ELF-1 (cell line): ENCODE measurements around the gene CTSW.

ENCODE experiments used
- DNase-seq: peaks from one replicate; pipeline ENCODE4 v3.0.0-alpha.2; 2016; ENCODE audit warnings: low read depth, low spot score

Gene CTSW

DNA sequence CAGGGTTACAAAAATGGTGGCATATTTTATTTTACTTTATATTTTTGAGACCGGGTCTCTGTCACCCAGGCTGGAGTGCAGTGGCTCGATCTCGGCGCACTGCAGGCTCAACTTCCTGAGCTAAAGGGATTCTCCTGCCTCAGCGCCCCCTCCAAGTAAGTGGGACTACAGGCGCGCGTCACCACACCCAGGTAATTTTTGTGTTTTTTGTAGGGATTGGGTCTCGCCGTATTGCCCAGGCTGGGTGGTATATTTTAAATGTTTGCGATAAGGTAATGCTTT lies 21.2 kb downstream of the CTSW start:
- DNase-seq, result no peak

- DNase-seq, result peak; percentile 78
These were observed 23.4 kb downstream of the CTSW start for GRCh38 chr11:65903068-65903481.

- no peak for DNase-seq
These were observed 24.1 kb downstream of the CTSW start for GRCh38 chr11:65903715-65904114.

- DNase-seq, result no peak
These were observed 27.0 kb downstream of the CTSW start for GRCh38 chr11:65906602-65907001.

DNA sequence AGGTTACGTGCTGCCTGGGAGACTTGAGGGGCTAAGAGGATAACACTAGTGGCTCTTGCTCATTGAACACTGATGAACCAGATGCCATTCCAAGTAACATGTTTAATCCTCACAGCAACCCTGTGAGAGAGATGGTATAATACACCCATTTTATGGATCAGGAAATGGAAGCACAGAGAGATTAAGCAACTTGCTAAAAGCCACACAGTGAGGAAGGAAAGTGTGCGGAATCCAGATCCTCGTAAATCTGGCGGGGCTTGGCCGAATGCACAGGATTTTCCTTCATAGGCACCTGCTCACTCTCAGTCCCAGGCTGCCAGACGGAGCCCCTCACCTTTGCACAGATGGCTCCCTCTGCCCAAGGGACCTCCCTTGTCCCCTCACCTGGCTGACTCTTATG lies 28.2 kb downstream of the CTSW start:
- DNase-seq, result no peak

- DNase-seq, result peak; percentile 84
These were observed 32.3 kb downstream of the CTSW start for GRCh38 chr11:65911682-65912568.

DNA sequence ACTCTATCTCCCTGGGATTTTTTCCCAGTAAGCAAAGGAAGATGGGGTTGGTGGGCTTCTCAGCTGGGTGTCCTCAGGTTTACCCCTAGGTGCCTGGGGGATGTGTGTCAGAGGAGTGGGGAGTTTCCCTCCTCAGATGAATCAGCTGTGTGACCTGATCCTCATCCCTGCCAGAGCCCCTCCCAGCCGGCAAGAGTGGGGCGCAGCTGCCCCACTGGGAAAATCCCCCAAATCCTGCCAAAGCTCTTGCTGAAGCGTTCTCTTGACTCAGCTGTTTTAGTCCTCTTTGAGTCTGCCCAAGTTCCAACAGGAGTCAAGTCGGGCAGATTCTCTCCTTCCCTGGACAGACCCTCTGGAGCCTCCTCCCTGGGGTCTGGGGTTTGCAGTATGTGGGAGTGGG lies 33.2 kb downstream of the CTSW start:
- DNase-seq, result no peak

DNA sequence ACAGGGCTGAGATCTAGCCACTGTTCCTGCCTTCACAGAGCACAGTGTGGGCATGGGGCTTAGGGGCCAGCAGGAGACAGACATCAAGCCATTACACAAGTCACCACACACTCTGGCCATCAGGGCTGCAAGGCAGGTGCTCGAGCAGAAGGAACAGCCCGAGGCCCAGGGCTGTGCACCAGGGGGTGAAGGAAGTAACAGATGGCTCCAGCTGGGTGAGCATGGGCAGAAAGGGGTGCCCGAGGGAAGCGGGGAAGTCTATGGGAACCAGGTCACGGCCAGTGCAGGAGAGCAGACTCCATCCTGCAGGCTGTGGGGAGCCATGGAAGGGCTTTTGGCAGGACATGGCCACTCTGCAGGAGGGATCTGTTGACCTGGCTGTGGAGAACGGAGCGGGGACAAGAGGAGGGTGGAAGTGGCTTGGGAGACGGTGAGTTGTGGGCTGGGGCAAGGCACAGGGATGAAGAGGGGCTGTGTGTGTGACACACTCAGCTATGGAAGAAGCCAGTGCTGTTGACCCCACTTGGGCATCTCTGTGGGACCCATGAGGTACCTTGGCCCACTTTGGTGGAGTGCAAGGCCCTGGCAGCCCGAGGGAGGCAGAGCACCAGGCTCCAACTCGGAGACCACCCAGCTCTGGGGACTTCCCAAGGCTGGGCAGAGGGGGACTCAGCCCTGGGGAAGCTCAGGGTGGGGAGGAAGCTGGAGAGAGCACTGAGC lies 35.6 kb downstream of the CTSW start:
- DNase-seq, result no peak

GRCh38 chr11:65915821-65916251 lies 36.2 kb downstream of the CTSW start:
- DNase-seq, result peak; percentile 89

- DNase-seq, result no peak
These were observed 36.8 kb downstream of the CTSW start for GRCh38 chr11:65916391-65916790.

DNA sequence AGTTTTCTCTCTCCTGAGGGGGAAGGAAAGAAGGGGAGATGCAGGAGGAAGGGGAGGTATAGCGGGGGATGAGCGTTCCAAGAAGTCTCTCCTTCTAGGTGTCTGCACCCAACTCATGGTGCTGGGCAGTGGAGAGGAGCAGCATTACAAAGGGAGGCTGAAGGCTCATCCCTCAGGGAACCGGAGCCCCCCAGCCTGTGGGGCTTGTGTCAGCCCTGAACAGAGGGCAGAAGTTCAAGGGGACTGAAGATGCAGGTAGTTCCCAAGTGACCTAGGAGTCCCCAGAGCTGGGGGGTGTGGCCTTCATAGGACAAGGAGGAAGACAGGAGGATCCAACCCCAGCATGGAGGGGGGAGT lies 37.4 kb downstream of the CTSW start:
- no peak for DNase-seq

GRCh38 chr11:65917434-65918210 lies 38.0 kb downstream of the CTSW start:
- DNase-seq, result no peak

DNA sequence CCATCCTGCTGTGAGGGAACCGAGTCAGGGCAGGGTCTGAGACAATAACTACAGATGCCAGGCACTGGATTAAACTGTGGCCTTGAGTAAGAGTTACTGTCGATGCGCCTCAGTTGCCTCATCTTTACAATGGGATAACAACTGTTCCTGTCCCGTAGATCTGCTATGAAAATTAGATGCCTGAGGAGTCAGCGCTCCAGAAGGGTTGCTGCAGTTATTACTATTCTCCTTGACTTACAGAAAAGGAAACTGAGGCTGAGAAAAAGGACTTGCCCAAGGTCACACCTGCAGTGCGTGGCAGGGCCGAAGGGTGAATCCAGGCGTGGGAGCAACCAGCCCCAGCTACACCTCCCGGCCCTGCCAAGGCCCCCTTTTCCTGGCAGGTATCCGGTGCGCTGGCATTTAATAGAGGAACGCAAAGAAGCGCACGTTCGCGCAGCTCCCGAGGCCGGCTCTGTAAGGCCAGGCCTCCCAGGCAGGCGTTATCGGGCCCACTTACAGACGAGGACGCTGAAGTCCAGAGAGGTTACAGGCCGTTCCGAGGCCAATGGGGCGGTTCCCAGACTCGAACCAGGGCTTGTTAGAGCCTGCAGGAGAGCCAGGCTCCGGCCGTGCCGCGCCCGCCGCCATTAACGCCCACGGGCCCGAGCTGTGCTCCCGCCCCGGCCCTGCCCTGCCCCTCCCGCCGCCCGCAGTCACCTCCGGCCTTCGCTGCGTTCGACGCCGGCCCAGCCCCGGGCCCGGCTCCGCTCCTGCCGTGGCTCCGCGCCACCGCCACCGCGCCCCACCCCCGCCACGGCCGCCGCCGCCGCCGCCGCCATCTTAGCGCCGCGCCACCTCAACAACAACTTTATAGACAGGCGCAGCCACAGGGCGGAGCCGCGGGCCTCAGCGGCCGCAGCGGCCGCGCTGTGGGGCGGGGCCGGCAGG lies 38.8 kb downstream of the CTSW start, which contains the start of gene C11orf68:
Gene C11orf68 (minus strand): TSS at position 852 of the 930 bp plus-strand sequence. CDS start 31 bp downstream, at position 821.
- DNase-seq, result peak; percentile 47

GRCh38 chr11:65919141-65919572 lies 39.5 kb downstream of the CTSW start, which contains the start of gene DRAP1:
Gene DRAP1 (plus strand): TSS chr11:65919426. CDS start chr11:65919502, 76 bp downstream.
- peak; percentile 96 for DNase-seq

DNA sequence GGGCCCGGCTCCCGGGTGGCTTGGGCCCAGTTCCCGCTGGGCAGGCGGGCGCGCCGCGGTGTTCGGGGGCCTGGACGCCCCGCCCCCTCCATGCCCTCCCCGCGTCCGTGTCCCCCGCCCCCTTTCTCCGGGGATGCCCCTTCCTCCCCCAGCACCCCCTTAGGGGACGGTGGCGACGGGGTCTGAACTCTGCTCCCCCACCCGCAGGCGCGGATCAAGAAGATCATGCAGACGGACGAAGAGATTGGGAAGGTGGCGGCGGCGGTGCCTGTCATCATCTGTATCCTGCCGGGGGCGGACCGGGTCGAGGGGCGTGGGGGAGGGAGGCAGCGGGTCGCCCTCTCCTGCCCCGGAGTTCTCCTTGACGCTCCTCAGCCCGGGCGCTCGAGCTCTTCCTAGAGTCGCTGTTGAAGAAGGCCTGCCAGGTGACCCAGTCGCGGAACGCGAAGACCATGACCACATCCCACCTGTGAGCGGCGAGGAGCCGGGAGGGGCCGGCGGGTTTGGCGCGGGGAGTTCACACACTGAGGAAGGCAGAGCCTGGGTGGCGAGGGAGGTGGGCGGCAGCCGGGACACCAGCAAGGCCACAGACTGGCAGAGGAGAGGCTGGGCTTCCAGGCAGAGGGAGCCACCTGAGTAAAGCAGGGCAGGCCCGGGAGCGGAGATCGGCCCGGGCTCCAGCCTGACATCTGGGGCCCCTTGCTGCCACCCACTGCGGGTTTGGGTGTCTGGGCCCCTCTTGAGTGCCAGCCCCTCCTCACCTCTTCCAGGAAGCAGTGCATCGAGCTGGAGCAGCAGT lies 40.1 kb downstream of the CTSW start:
- peak; percentile 34 for DNase-seq

GRCh38 chr11:65920372-65920802 lies 40.8 kb downstream of the CTSW start:
- no peak for DNase-seq

GRCh38 chr11:65921033-65921555 lies 41.5 kb downstream of the CTSW start:
- DNase-seq, result no peak

DNA sequence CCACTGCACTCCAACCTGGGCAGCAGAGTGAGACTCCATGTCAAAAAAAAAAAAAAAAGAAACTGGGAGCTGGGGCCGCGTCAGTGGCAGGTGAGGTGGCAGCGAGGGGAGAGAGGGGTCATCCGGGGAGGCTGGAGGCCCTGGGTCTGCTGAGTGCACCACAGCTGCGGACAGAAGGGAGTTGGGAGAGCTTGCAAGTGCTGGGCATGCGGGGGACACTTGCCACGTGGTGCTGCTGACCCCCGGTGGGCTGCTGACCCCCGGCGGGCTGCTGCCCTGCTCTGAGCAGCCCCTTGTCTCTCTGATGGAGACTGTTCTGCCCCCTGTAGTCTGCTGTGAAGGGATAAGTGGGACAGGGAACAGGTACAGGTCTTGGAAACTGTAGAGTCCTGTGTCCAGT lies 42.2 kb downstream of the CTSW start:
- no peak for DNase-seq

- DNase-seq, result no peak
These were observed 42.9 kb downstream of the CTSW start for GRCh38 chr11:65922565-65922964.

GRCh38 chr11:65925397-65925796 lies 45.8 kb downstream of the CTSW start:
- DNase-seq, result no peak
